Tibial nerve (tissue), 4 donors: ENCODE data around the gene CDX2. TPM values are rescaled to one million over a fixed set of nuclear protein-coding genes. Genes with fewer than 3 reads are reported as not detected.

ENCODE experiments used
- DNase-seq, 2 donors: peaks; one replicate each; pipeline ENCODE4 v3.0.0-alpha.2; 2019; ENCODE audit warnings: low spot score in 2 of 2
- H3K27ac ChIP-seq, 4 donors: fragments of 200-600 bp; sonication (generic) in 3 of 4; one replicate each; pipeline ENCODE4 v1.5.1; 2017 to 2019; ENCODE audit warnings: mild to moderate bottlenecking in 1 of 4
- H3K27me3 ChIP-seq, 2 donors: fragments of 200-600 bp; sonication (generic) in 1 of 2; one replicate each; pipeline versions ENCODE4 v1.5.1 to v1.6.0; 2017 to 2019
- H3K36me3 ChIP-seq, 3 donors: fragments of 200-600 bp; sonication (generic); one replicate each; pipeline ENCODE4 v1.5.1; 2018 to 2019
- H3K4me1 ChIP-seq, 4 donors: fragments of 200-600 bp; sonication (generic) in 3 of 4; one replicate each; pipeline ENCODE4 v1.5.1; 2017 to 2019
- H3K4me3 ChIP-seq, 4 donors: fragments of 200-600 bp; sonication (generic) in 3 of 4; one replicate each; pipeline ENCODE4 v1.5.1; 2017 to 2019; ENCODE audit warnings: mild to moderate bottlenecking in 1 of 4, moderate library complexity in 1 of 4
- H3K9me3 ChIP-seq, 4 donors: fragments of 200-600 bp; sonication (generic) in 3 of 4; one replicate each; pipeline ENCODE4 v1.5.1; 2017 to 2019
- EP300 ChIP-seq, 2 donors: sonication (generic); formaldehyde crosslinking; IDR thresholded peaks; one replicate each; pipeline ENCODE4 v1.6.1; 2017; ENCODE audit warnings: antibody characterized with exemption in 2 of 2, mild to moderate bottlenecking in 1 of 2
- POLR2A ChIP-seq, 2 donors: fragments of 450-650 bp; IDR thresholded peaks; one replicate each; pipeline ENCODE4 v1.6.1; 2017; ENCODE audit warnings: antibody characterized with exemption in 2 of 2, mild to moderate bottlenecking in 2 of 2, moderate library complexity in 2 of 2
- WGBS, 2 donors: methylation state at CpG; one replicate each; pipeline ENCODE4 v1.1.5; 2018; 5-methylcytosine and 5-hydroxymethylcytosine counted together
- total RNA-seq, 4 donors: library from RNA; depleted of rRNA; stranded (reverse); fragments of >200 nt; gene quantifications; one replicate each; pipeline ENCODE4 v1.1.0, GENCODE V29; 2016
- TF ChIP-seq, protein P1 (sequence below), 5 experiments: fragments of 200-600 bp in 3 of 5; fragments of 450-650 bp in 2 of 5; sonication (generic) in 3 of 5; IDR thresholded peaks; one replicate each; pipeline ENCODE4 v1.5.1; 2016 to 2019; ENCODE audit warnings: antibody characterized with exemption in 5 of 5, mild to moderate bottlenecking in 3 of 5, moderate library complexity in 2 of 5

CDX2 gene
- total RNA-seq, 4 donors from 2014 or later = not detected

DNA sequence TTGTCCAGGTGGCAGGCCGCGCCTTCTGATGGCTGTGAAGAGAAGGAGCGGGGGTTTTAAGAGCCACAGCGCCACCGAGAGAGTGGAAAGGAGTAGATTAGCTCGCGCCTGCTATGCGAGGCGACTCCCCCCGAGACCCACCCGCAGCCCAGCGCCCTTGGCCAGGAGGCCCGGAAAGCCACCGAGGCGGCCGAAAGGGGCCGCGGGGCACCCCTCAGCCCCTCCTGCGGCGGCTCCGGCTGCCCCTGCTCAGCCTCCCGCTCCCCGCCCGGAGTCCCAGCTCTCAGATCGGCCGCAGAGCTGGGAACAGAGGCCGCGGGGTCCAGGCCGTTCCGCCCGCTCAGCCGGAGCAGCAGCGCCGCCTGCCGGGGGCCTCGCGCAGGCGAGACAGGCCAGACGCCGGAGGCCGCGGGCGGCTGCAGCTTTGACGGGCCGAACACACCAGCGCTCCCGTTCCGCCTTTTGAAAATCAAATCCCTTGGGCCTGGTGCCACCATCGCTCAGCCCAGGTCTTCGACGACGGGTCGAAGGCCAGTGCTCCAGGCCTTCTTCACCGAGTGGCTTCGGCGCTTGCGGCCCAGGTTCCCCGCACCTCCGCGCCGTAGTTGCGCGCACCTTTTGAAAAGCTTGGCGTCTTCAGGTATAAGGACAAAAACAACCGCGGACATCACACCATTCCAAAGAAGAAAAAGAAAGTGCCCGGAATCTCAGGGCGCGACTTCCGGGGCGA lies 15.3 kb downstream of the CDX2 start:
- Histone ChIP-seq H3K36me3 (no peaks in the 10 kb centered on the region), H3K27me3 (peaks cover 0 to 84% of the 10 kb centered on the region in 2 donors), H3K4me1 (peaks cover 0 to 19% (median 11%) of the 10 kb centered on the region in 4 donors), H3K4me3 (peak overlapping the region; percentile 7 to 57 (median 48)), H3K9me3 (peaks cover 0 to 4% (median 0%) of the 10 kb centered on the region in 4 donors), H3K27ac (peak overlapping the region in 2 of 4 donors; percentile 47 to 74)
- DNase-seq = peak; percentile 43 to 48
- TF ChIP-seq, protein P1, sequence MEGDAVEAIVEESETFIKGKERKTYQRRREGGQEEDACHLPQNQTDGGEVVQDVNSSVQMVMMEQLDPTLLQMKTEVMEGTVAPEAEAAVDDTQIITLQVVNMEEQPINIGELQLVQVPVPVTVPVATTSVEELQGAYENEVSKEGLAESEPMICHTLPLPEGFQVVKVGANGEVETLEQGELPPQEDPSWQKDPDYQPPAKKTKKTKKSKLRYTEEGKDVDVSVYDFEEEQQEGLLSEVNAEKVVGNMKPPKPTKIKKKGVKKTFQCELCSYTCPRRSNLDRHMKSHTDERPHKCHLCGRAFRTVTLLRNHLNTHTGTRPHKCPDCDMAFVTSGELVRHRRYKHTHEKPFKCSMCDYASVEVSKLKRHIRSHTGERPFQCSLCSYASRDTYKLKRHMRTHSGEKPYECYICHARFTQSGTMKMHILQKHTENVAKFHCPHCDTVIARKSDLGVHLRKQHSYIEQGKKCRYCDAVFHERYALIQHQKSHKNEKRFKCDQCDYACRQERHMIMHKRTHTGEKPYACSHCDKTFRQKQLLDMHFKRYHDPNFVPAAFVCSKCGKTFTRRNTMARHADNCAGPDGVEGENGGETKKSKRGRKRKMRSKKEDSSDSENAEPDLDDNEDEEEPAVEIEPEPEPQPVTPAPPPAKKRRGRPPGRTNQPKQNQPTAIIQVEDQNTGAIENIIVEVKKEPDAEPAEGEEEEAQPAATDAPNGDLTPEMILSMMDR (IDR thresholded peaks at IDR 0.05) = peak; percentile 71 to 87 (median 82)
- TF ChIP-seq EP300 (IDR thresholded peaks at IDR 0.05) (no peak), POLR2A (IDR thresholded peaks at IDR 0.05) (no peak)
- WGBS, 2 donors = 3 to 4% methylated on average over 37 to 50 of the region's 71 CpGs

DNA sequence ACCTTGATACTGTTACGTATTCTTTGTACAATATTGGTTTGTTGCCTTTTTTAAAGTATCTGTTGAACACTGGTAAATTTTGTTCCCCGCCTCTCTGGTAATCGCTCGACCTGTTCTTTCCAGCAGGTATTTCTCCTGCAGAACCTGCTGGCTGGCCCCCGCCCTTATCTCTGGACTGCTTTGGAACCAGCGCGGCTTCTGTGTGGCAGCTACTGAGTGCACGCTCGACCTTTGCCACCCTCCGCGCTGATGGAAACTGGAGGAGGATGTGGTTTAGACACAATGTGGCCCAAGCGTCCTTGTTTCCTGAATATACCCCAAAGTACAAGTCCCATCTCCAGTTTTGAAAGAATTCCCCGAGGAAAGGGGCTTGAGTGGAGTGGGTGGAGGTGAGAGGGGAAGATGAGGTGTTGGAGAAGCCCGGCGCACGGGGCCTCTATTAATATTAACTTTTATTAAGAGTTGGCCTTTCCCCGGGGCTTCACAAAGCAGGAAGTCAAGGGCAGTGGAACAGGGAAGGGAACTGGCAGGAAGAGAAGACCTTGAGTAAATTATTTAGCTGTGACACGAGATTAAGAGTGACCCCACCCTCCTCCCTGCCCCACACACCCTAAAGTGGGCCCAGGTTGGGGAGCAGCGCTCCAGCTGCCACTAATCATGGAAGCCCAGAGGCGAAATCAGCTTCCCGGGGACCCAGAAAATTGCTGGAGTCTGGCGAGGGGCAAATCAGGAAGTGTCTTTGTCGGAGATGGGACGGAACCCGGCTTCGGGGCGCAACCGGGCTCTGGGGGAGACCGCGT lies 16.0 kb downstream of the CDX2 start:
- peaks cover 0 to 4% (median 0%) of the 10 kb centered on the region in 4 donors for H3K9me3 ChIP-seq
- WGBS, 2 donors = 18 to 24% methylated on average over 30 of the region's 30 CpGs
- H3K27ac ChIP-seq = peak overlapping the region in 2 of 4 donors; percentile 47 to 74
- no peak for TF ChIP-seq EP300 (IDR thresholded peaks at IDR 0.05)
- TF ChIP-seq, protein P1 (IDR thresholded peaks at IDR 0.05) = no peak
- no peak for TF ChIP-seq POLR2A (IDR thresholded peaks at IDR 0.05)
- no peak for DNase-seq
- peak overlapping the region; percentile 7 to 57 (median 48) for H3K4me3 ChIP-seq
- peaks cover 0 to 19% (median 11%) of the 10 kb centered on the region in 4 donors for H3K4me1 ChIP-seq
- peaks cover 0 to 76% of the 10 kb centered on the region in 2 donors for H3K27me3 ChIP-seq
- H3K36me3 ChIP-seq = no peaks in the 10 kb centered on the region

DNA sequence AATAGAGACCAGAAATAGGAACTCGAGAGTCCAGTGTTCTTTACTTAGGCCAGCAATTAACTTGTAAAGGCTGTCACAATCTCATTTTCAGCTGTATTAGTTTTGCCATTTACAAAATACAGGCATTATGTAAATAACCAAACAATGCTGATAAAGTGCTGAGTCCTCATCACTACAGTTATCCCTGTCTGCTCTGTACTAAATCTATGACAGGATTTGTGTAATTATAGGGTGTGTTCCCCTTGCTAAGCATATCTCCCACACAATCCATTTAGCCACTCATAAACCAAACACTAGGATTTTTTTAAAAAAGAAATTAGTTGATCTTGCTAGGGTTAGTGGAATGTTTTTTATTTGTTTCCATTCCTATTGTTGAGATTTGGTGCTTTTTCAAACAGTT lies 26.1 kb downstream of the CDX2 start:
- 85 to 90% methylated on average over 1 of the region's 1 CpG for WGBS, 2 donors
- Histone ChIP-seq H3K27me3 (no peaks in the 10 kb centered on the region), H3K9me3 (peaks cover 0 to 22% (median 1%) of the 10 kb centered on the region in 4 donors), H3K27ac (no peak overlapping the region), H3K4me1 (no peaks in the 10 kb centered on the region), H3K4me3 (no peak overlapping the region), H3K36me3 (no peaks in the 10 kb centered on the region)
- DNase-seq = no peak
- TF ChIP-seq POLR2A (IDR thresholded peaks at IDR 0.05) = no peak
- TF ChIP-seq, protein P1 (IDR thresholded peaks at IDR 0.05) = no peak
- no peak for TF ChIP-seq EP300 (IDR thresholded peaks at IDR 0.05)

DNA sequence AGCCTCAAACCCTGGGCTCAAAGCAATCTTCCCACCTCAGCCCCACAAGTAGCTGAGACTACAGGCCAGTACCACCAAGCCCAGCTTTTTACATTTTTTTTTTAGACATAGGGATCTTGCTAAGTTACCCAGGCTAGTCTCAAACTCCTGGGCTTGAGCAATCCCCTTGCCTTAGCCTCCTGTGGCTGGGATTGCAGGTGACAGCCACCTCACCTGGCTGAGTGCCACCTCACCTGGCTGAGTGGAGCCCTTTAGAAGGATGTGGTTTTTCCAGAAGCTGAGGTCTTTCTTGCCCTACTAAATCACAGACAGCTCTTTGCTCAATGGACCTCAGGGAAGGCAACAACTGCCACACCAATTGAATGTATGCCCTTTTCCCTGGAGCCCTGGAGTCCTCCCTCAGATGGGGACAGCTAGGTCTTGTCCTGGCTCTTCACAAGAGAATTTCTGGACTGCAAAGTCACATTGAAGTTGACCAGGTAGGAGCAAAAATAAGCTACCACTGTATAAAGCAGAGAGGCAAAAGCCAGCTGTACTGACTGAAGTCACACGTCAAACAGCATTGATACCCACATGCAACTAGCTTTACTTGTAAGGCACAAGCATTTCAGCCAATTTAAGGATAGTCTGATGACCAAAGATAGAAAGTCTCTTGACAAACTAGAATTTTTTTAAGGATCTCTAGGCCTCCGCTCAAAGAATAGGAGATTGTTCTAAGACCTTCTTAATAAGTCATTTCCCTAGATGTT lies 35.4 kb downstream of the CDX2 start:
- peaks cover 0 to 46% of the 10 kb centered on the region in 2 donors for H3K27me3 ChIP-seq
- peaks cover 0 to 1% (median 0%) of the 10 kb centered on the region in 4 donors for H3K4me1 ChIP-seq
- H3K9me3 ChIP-seq = peaks cover 0 to 4% (median 0%) of the 10 kb centered on the region in 4 donors
- no peak overlapping the region for H3K27ac ChIP-seq
- no peak for TF ChIP-seq POLR2A (IDR thresholded peaks at IDR 0.05)
- TF ChIP-seq, protein P1 (IDR thresholded peaks at IDR 0.05) = no peak
- TF ChIP-seq EP300 (IDR thresholded peaks at IDR 0.05) = no peak
- H3K4me3 ChIP-seq = no peak overlapping the region
- WGBS, 2 donors = 64 to 68% methylated on average over 2 of the region's 2 CpGs
- H3K36me3 ChIP-seq = no peaks in the 10 kb centered on the region
- no peak for DNase-seq
